Fibroblast of villous mesenchyme (primary cell): ENCODE measurements around the gene HDAC10. TPM values are rescaled to one million over a fixed set of nuclear protein-coding genes. Genes with fewer than 3 reads are reported as not detected.

Experiments used
- DNase-seq: peaks from one replicate; pipeline ENCODE4 v3.0.0-alpha.2; 2010; ENCODE audit warnings: low read depth
- H3K4me3 ChIP-seq: 2 replicates; pipeline ENCODE4 v1.5.1; 2011; ENCODE audit warnings: low read depth, mild to moderate bottlenecking, low read length
- CTCF ChIP-seq: IDR thresholded peaks from 2 replicates; pipeline ENCODE4 v1.5.1; 2012; ENCODE audit warnings: low read depth, mild to moderate bottlenecking, low read length; ENCODE audit not compliant: insufficient read depth
- total RNA-seq: library from RNA; depleted of rRNA; stranded (reverse); fragments of >200 nt; gene quantifications from 2 replicates; pipeline ENCODE4 v1.2.3, GENCODE V29; 2012

The HDAC10 gene
- total RNA-seq, 1 donor, result 19.4 TPM

DNA sequence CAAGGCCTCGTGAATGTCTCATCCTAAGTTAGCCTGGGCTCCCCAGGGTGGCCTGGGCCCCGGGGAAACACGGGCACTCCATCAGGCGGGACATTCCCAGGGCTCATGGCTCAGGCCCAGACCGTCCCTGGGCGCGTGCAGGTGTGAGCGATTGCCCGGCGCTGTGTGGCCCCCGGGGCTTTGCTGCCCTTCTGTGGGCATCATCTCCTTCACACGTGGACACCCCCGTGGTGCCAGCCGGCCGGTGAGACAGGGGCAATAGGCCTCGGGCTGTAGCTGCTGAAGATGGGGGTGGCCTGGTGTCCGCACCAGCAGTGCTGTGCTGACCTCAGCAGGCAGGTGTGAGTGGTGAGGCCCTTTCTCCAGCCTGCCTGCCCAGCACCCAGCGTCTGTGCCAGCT, 54.8 kb downstream of the HDAC10 start:
- no peak for DNase-seq
- TF ChIP-seq CTCF, result no peak
- H3K4me3 ChIP-seq, result no peak overlapping the region

Other genes with a start within 250 kb of the HDAC10 start
- gene IL17REL, start 238.5 kb downstream of the HDAC10 start, total RNA-seq, result under 0.01 TPM in 1 of 2 replicates, not detected in the other
- gene TTLL8, start 193.0 kb downstream of the HDAC10 start, total RNA-seq, result not detected in 2 replicates
- gene MLC1, start 165.8 kb downstream of the HDAC10 start, total RNA-seq, result under 0.01 TPM in 2 replicates
- 9.7 and 10.8 TPM in 2 replicates for gene MOV10L1, start 161.3 kb downstream of the HDAC10 start, total RNA-seq
- gene PANX2, start 80.5 kb downstream of the HDAC10 start, total RNA-seq, result 0.32 and 0.43 TPM in 2 replicates
- gene TRABD, start 65.4 kb downstream of the HDAC10 start, total RNA-seq, result 21.6 and 27.4 TPM in 2 replicates
- 18.0 and 20.7 TPM in 2 replicates for gene SELENOO, start 50.3 kb downstream of the HDAC10 start, total RNA-seq
- 25.4 and 32.4 TPM in 2 replicates for gene TUBGCP6, start 6.2 kb downstream of the HDAC10 start, total RNA-seq
- gene MAPK12, start 10.4 kb upstream of the HDAC10 start, total RNA-seq, result 39.3 and 42.7 TPM in 2 replicates
- gene MAPK11, start 19.1 kb upstream of the HDAC10 start, total RNA-seq, result 6.5 and 6.8 TPM in 2 replicates
- 148 and 168 TPM in 2 replicates for gene PLXNB2, start 56.4 kb upstream of the HDAC10 start, total RNA-seq
- 2.3 and 2.6 TPM in 2 replicates for gene DENND6B, start 75.7 kb upstream of the HDAC10 start, total RNA-seq
- gene PPP6R2, start 92.1 kb upstream of the HDAC10 start, total RNA-seq, result 54.0 and 62.2 TPM in 2 replicates
- gene SBF1, start 223.8 kb upstream of the HDAC10 start, total RNA-seq, result 75.1 and 82.8 TPM in 2 replicates
- 2.6 and 5.8 TPM in 2 replicates for gene ADM2, start 230.3 kb upstream of the HDAC10 start, total RNA-seq
- gene MIOX, start 235.6 kb upstream of the HDAC10 start, total RNA-seq, result 0.32 TPM in 1 of 2 replicates, not detected in the other